HEK293T (cell line): ENCODE results near the gene ZFPL1.

Source experiments
- CTBP1 ChIP-seq: fragments of 450-650 bp; IDR thresholded peaks from 2 replicates; pipeline ENCODE4 v1.6.1; 2016; ENCODE audit warnings: borderline replicate concordance
- ELF4 ChIP-seq: fragments of 450-650 bp; IDR thresholded peaks from 2 replicates; pipeline ENCODE4 v1.6.1; 2017; ENCODE audit warnings: antibody characterized with exemption
- FOXK2 ChIP-seq: fragments of 450-650 bp; IDR thresholded peaks from 2 replicates; pipeline ENCODE4 v1.6.1; 2016; ENCODE audit warnings: mild to moderate bottlenecking
- FOXM1 ChIP-seq: fragments of 450-650 bp; IDR thresholded peaks from 2 replicates; pipeline ENCODE4 v1.6.1; 2017; ENCODE audit warnings: mild to moderate bottlenecking, borderline replicate concordance
- HDGF ChIP-seq: fragments of 450-650 bp; IDR thresholded peaks from 2 replicates; pipeline ENCODE4 v1.6.1; 2017; ENCODE audit warnings: antibody characterized with exemption, borderline replicate concordance
- LEF1 ChIP-seq: fragments of 450-650 bp; IDR thresholded peaks from 2 replicates; pipeline ENCODE4 v1.6.1; 2017; ENCODE audit warnings: mild to moderate bottlenecking, borderline replicate concordance
- TARDBP ChIP-seq: fragments of 450-650 bp; IDR thresholded peaks from 2 replicates; pipeline ENCODE4 v1.6.1; 2016
- ZNF384 ChIP-seq: fragments of 450-650 bp; IDR thresholded peaks from 2 replicates; pipeline ENCODE4 v1.6.1; 2016

- TF ChIP-seq FOXK2 (no peak), LEF1 (no peak), TARDBP (no peak), HDGF (no peak), ELF4 (no peak), FOXM1 (no peak), CTBP1 (no peak), ZNF384 (no peak)
Measured at GRCh38 chr11:65127473-65128181, 43.6 kb downstream of the ZFPL1 start.
